Activated B cell treated with CpG ODN at 0.5 μM for 24 hours (primary cell): ENCODE measurements around the gene FAM78A. TPM values are rescaled to one million over a fixed set of nuclear protein-coding genes. Genes with fewer than 3 reads are reported as not detected.
A peak's percentile ranks its signal among the peaks of the same experiment; 100 is the strongest.

Experiments
- ATAC-seq: fragments of 200-7000 bp; cut with Tn5 transposase; one replicate; pipeline ENCODE4 v1.10.0; 2021; ENCODE audit warnings: low read depth, mild to moderate bottlenecking, moderate library complexity
- CTCF ChIA-PET: fragments of 350-600 bp; sonication (Branson Sonifier 250); formaldehyde crosslinking; loops from one replicate; lab custom pipeline; 2021; ENCODE audit warnings: antibody characterized with exemption; lab: Charles Lee
- POLR2A ChIA-PET: fragments of 350-600 bp; sonication (Branson Sonifier 250); formaldehyde crosslinking; loops from one replicate; lab custom pipeline; 2021; ENCODE audit warnings: antibody characterized with exemption; lab: Charles Lee
- DNase-seq: peaks from one replicate; pipeline ENCODE4 v3.0.0; 2022
- H3K27ac Mint-ChIP-seq: one replicate; pipeline ENCODE4 v1.8.0; 2020; ENCODE audit warnings: mixed read lengths
- H3K27me3 Mint-ChIP-seq: one replicate; pipeline ENCODE4 v1.8.0; 2021; ENCODE audit warnings: mixed read lengths
- H3K36me3 Mint-ChIP-seq: one replicate; pipeline ENCODE4 v1.8.0; 2021; ENCODE audit warnings: low read depth, mixed read lengths
- H3K4me1 Mint-ChIP-seq: one replicate; pipeline ENCODE4 v1.8.0; 2021; ENCODE audit warnings: mixed read lengths
- H3K4me3 Mint-ChIP-seq: one replicate; pipeline ENCODE4 v1.8.0; 2020; ENCODE audit warnings: mild to moderate bottlenecking, mixed read lengths
- H3K9me3 Mint-ChIP-seq: one replicate; pipeline ENCODE4 v1.8.0; 2020; ENCODE audit warnings: mixed read lengths
- CTCF ChIP-seq: fragments of 200-600 bp; IDR thresholded peaks from one replicate; pipeline ENCODE4 v1.8.0; 2022; ENCODE audit warnings: antibody characterized with exemption, mild to moderate bottlenecking
- intact Hi-C: fragments of 100-400 bp; cut with micrococcal nuclease; formaldehyde crosslinking; loops from one replicate; pipeline ENCODE4 v1.15.1; 2024
- total RNA-seq: library from RNA; stranded (reverse); gene quantifications from 2 replicates; pipeline ENCODE4 v1.2.3, GENCODE V29; 2022

FAM78A gene
- total RNA-seq, 1 donor from 2014 or later, result 22.9 TPM

DNA sequence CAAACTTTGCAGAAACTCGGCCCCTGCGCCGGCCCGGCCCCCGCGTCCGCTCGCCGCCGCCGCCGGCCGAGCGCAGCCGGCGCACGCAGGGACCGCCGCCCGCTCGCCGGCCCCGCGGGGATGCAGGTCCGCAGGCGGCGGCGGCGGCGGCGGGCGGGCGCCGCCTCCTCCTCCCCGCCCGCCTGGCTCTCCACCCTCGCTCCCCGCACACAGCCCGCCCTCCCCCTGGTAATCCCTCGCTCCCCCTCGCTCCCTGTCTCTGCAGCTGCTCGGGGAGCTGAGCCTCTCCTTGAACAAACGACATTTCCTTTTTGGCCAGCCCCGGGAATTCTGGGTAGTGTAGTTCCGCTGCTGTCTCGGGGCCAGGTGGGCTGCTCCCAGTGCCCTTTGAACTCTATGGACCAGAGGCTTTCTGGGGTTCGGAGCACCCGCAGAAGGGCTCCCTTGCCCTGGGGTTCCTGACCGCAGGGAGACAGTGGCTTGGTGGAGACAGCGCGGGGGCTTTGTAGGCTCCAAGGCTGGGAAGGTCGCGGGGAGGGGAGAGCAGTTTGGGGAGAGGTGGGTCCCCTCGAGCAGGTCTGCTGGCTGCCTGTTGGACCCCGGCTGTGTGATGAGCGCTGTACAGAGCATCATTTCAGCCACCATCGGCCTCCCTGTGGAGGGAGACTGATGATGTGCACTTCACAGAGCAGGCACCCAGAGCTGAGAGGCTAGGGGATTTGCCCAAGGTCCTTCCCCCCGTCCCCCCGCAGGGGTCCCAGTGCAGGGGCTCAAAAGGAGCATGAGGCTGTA, 1.8 kb upstream of the FAM78A start:
- peaks cover 12% of the 10 kb centered on the region for H3K27me3 Mint-ChIP-seq
- DNase-seq (peak; percentile 48), ATAC-seq (peak; percentile 48)
- CTCF ChIA-PET, result interaction anchor here (0.8 kb wide), 1 partner anchor 58 kb away, joined by 3 read pairs; no protein-coding TSS in a partner anchor
- H3K36me3 Mint-ChIP-seq, result peaks cover 20% of the 10 kb centered on the region
- H3K4me1 Mint-ChIP-seq, result peaks cover 37% of the 10 kb centered on the region
- intact Hi-C loops, result loop anchor here (1.0 to 10.0 kb wide), 4 partner anchors 9 to 447 kb away; partner anchors contain the start of gene NUP214
- no peaks in the 10 kb centered on the region for H3K9me3 Mint-ChIP-seq
- H3K27ac Mint-ChIP-seq, result peak overlapping the region; percentile 80
- H3K4me3 Mint-ChIP-seq, result peak overlapping the region; percentile 91
- POLR2A ChIA-PET, result interaction anchor here (0.6 to 17.5 kb wide), 12 partner anchors 8 to 1320 kb away, joined by 3 to 593 read pairs (median 6); partner anchors contain the start of genes NUP214 and PLPP7
- TF ChIP-seq CTCF, result no peak

DNA sequence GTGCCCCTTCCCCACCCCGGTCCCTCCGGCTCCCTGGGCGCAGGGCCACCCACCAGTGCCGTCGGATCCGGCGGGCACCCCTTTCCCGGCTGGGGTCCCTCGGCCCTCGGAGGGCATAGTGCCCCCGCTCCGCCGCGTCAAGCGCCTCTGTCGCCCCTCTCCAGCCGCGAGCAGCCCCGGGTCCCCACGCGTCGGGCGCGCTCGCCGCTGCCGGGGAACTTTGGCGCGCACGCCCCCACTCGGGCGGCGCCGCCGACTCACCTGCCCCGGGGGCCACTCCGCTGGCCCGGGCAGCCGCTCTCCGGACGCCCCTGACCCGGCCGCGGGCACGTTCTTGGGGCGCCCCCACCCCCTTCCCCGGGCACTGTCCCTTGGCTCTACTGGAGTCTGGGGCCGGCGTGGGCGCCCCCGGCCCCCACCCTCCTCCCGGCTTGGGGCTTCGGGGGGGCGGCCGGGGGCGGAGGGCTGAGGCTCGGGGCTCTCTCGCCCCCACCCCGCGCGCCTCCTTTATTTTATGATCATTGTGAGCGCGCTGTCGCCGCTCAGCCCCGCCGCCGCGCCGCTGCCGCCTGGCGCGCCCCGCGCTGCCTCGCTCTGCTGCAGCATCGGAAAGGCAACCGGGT, 1.1 kb upstream of the FAM78A start:
- H3K27me3 Mint-ChIP-seq, result peaks cover 12% of the 10 kb centered on the region
- H3K36me3 Mint-ChIP-seq, result peaks cover 20% of the 10 kb centered on the region

GRCh38 chr9:131276891-131277286, 579 bp upstream of the FAM78A start:
- intact Hi-C loops, result loop anchor here (1.0 to 10.0 kb wide), 5 partner anchors 8 to 448 kb away; no protein-coding TSS in a partner anchor
- H3K36me3 Mint-ChIP-seq, result peaks cover 20% of the 10 kb centered on the region
- ATAC-seq (peak; percentile 25), DNase-seq (no peak)
- H3K4me1 Mint-ChIP-seq, result peaks cover 42% of the 10 kb centered on the region
- H3K9me3 Mint-ChIP-seq, result no peaks in the 10 kb centered on the region
- ChIA-PET POLR2A (interaction anchor here (0.6 to 17.5 kb wide), 8 partner anchors 12 to 491 kb away, joined by 3 to 593 read pairs (median 6); partner anchors contain the start of gene PLPP7), CTCF (interaction anchor here (1.0 to 1.8 kb wide), 5 partner anchors 21 to 99 kb away, joined by 3 to 7 read pairs (median 5); no protein-coding TSS in a partner anchor)
- peak overlapping the region; percentile 55 for H3K4me3 Mint-ChIP-seq
- TF ChIP-seq CTCF, result no peak
- H3K27me3 Mint-ChIP-seq, result peaks cover 7% of the 10 kb centered on the region
- no peak overlapping the region for H3K27ac Mint-ChIP-seq

More for the DNA sequence above, 1.1 kb upstream of the FAM78A start:
- ChIA-PET POLR2A (interaction anchor here (0.6 to 17.5 kb wide), 8 partner anchors 12 to 186 kb away, joined by 3 to 593 read pairs (median 6); partner anchors contain the start of gene PLPP7), CTCF (interaction anchor here (1.8 kb wide), 1 partner anchor 40 kb away, joined by 5 read pairs; no protein-coding TSS in a partner anchor)
- TF ChIP-seq CTCF, result no peak
- Mint-ChIP-seq H3K4me3 (peak overlapping the region; percentile 32), H3K4me1 (peaks cover 42% of the 10 kb centered on the region), H3K9me3 (no peaks in the 10 kb centered on the region), H3K27ac (no peak overlapping the region)
- intact Hi-C loops, result loop anchor here (1.0 to 10.0 kb wide), 3 partner anchors 8 to 447 kb away; no protein-coding TSS in a partner anchor
- DNase-seq, result no peak
- peak; percentile 13 for ATAC-seq

DNA sequence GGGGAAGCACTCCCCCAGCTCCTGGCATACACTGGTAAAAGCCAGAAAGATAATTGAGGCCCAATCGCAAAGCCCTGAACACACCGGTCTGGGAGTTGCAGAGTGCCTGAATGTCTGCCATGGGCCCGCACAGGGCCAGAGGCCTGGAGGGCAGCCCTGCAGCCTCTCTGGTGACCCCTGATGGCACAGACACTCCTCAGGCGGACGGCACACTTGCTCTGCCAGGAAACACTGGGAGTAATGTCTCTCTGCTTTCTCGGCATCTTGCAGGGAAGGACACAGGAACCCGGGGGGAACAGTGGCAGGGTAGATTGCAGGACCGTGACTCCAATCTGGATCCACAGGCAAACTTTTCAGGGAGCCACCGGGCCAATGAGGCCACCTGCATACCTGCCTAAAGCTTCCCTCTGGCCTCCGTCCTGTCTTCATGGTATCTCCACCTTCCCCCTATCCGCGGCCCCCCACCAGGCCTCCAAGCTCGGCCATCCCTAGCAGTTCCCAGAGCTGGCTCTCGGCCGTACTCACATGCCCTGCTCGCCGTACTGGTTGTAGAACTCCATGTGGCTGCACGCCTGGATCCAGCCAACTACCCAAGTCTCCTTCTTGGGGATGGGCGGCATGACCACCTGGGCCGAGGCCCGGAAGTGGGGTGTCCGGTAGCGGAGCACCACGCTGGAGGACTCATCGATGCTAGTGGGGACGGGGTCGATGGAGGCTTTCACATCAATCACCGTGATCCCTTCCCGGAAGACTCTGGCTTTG, 797 bp downstream of the FAM78A start:
- Mint-ChIP-seq H3K36me3 (peaks cover 20% of the 10 kb centered on the region), H3K27me3 (no peaks in the 10 kb centered on the region), H3K4me1 (peaks cover 51% of the 10 kb centered on the region), H3K9me3 (no peaks in the 10 kb centered on the region), H3K27ac (peak overlapping the region; percentile 98), H3K4me3 (peak overlapping the region; percentile 98)
- ATAC-seq (peak; percentile 22), DNase-seq (peak; percentile 46)
- TF ChIP-seq CTCF, result no peak
- ChIA-PET CTCF (interaction anchor here (1.2 to 2.1 kb wide), 10 partner anchors 19 to 97 kb away, joined by 3 to 9 read pairs (median 5); no protein-coding TSS in a partner anchor), POLR2A (interaction anchor here (0.7 to 17.5 kb wide), 9 partner anchors 9 to 150 kb away, joined by 3 to 593 read pairs (median 6); partner anchors contain the start of genes NUP214 and PLPP7)
- intact Hi-C loops, result loop anchor here (1.0 to 10.0 kb wide), 6 partner anchors 19 to 449 kb away; no protein-coding TSS in a partner anchor
